NCI-H2107 (cell line): ENCODE data around the gene HRH2.

ENCODE experiments used
- DNase-seq: peaks from one replicate; lab custom pipeline; 2025; lab: John Stamatoyannopoulos, UW

HRH2 gene

GRCh38 chr5:175675873-175676272 lies 18.0 kb downstream of the HRH2 start:
- DNase-seq, result no peak

GRCh38 chr5:175677571-175677970 lies 19.7 kb downstream of the HRH2 start:
- no peak for DNase-seq

- DNase-seq, result no peak
These were observed 20.2 kb downstream of the HRH2 start for GRCh38 chr5:175678074-175678473.

GRCh38 chr5:175679411-175679810 lies 21.5 kb downstream of the HRH2 start:
- no peak for DNase-seq

GRCh38 chr5:175680020-175680419 lies 22.1 kb downstream of the HRH2 start:
- DNase-seq, result no peak

GRCh38 chr5:175680463-175680862 lies 22.6 kb downstream of the HRH2 start:
- no peak for DNase-seq

- no peak for DNase-seq
These were observed 23.4 kb downstream of the HRH2 start for GRCh38 chr5:175681045-175681967.

- no peak for DNase-seq
These were observed 24.1 kb downstream of the HRH2 start for GRCh38 chr5:175681968-175682340.

- no peak for DNase-seq
These were observed 24.8 kb downstream of the HRH2 start for GRCh38 chr5:175682664-175683063.

GRCh38 chr5:175683231-175683630 lies 25.4 kb downstream of the HRH2 start:
- DNase-seq, result no peak

- no peak for DNase-seq
These were observed 26.1 kb downstream of the HRH2 start for GRCh38 chr5:175683921-175684320.

- DNase-seq, result no peak
These were observed 27.1 kb downstream of the HRH2 start for GRCh38 chr5:175684931-175685330.

- no peak for DNase-seq
These were observed 28.0 kb downstream of the HRH2 start for GRCh38 chr5:175685701-175686350.

GRCh38 chr5:175686396-175686795 lies 28.5 kb downstream of the HRH2 start:
- DNase-seq, result no peak

GRCh38 chr5:175686826-175687225 lies 29.0 kb downstream of the HRH2 start:
- DNase-seq, result no peak

- no peak for DNase-seq
These were observed 29.4 kb downstream of the HRH2 start for GRCh38 chr5:175687231-175687701.

- DNase-seq, result no peak
These were observed 30.7 kb downstream of the HRH2 start for GRCh38 chr5:175688352-175689146.

GRCh38 chr5:175689147-175689991 lies 31.5 kb downstream of the HRH2 start:
- no peak for DNase-seq

GRCh38 chr5:175690025-175690424 lies 32.2 kb downstream of the HRH2 start:
- DNase-seq, result no peak

- DNase-seq, result no peak
These were observed 32.7 kb downstream of the HRH2 start for GRCh38 chr5:175690586-175690985.

- DNase-seq, result no peak
These were observed 33.9 kb downstream of the HRH2 start for GRCh38 chr5:175691761-175692160.
